PC-3 (cell line): ENCODE data around the gene CTF1. TPM values are rescaled to one million over a fixed set of nuclear protein-coding genes. Genes with fewer than 3 reads are reported as not detected.

Experiments used
- ATAC-seq: fragments of 200-7000 bp; cut with Tn5 transposase; 2 replicates; pipeline ENCODE4 v1.9.1; 2020; ENCODE audit warnings: mild to moderate bottlenecking, moderate library complexity
- Bru-seq: library from RNA; stranded (reverse); fragments of 400-500 nt; gene quantifications from one replicate; lab custom pipeline; 2021; lab: Mats Ljungman, UMichigan
- BruChase-seq, 2 experiments: library from RNA; stranded (reverse); fragments of 400-500 nt; gene quantifications; one replicate each; lab custom pipeline; 2021; lab: Mats Ljungman, UMichigan
- BruUV-seq: library from RNA; stranded (reverse); fragments of 400-500 nt; replicated peaks from 2 replicates; lab custom pipeline; 2021; lab: Mats Ljungman, UMichigan
- CTCF ChIA-PET: fragments of 300-600 bp; sonication (Branson Sonifier 250); formaldehyde crosslinking; loops from one replicate; lab custom pipeline; 2022; ENCODE audit warnings: antibody characterized with exemption; lab: Charles Lee
- POLR2A ChIA-PET: fragments of 300-600 bp; sonication (Branson Sonifier 250); formaldehyde crosslinking; loops from one replicate; lab custom pipeline; 2022; ENCODE audit warnings: antibody characterized with exemption; ENCODE audit not compliant: unreplicated experiment; lab: Charles Lee
- DNase-seq: peaks from one replicate; pipeline ENCODE4 v3.0.0-alpha.2; 2015
- H2AFZ ChIP-seq: fragments of 300-600 bp; sonication (generic); 2 replicates; pipeline ENCODE4 v1.6.0; 2016; ENCODE audit warnings: antibody characterized with exemption, low read length
- H3F3A ChIP-seq: fragments of 300-600 bp; sonication (generic); one replicate; pipeline ENCODE4 v1.6.0; 2017; ENCODE audit warnings: antibody characterized with exemption, low read length, control low read depth, mild to moderate bottlenecking; ENCODE audit not compliant: unreplicated experiment
- H3K27ac ChIP-seq: fragments of 300-600 bp; sonication (generic); 2 replicates; pipeline ENCODE4 v1.5.1; 2016; ENCODE audit warnings: mild to moderate bottlenecking, low read length
- H3K27me3 ChIP-seq: fragments of 300-600 bp; sonication (generic); 2 replicates; pipeline ENCODE4 v1.6.1; 2016; ENCODE audit warnings: low read length, mixed read lengths
- H3K36me3 ChIP-seq: fragments of 300-600 bp; sonication (generic); 2 replicates; pipeline ENCODE4 v1.6.1; 2016; ENCODE audit warnings: low read depth, mixed run types, low read length, mixed read lengths
- H3K4me1 ChIP-seq: fragments of 300-600 bp; sonication (generic); 2 replicates; pipeline ENCODE4 v1.5.1; 2016; ENCODE audit warnings: low read length; ENCODE audit not compliant: insufficient read depth
- H3K4me2 ChIP-seq: fragments of 300-600 bp; sonication (generic); 2 replicates; pipeline ENCODE4 v1.6.0; 2016; ENCODE audit warnings: low read length
- H3K4me3 ChIP-seq: fragments of 300-600 bp; sonication (generic); 2 replicates; pipeline ENCODE4 v1.5.1; 2016; ENCODE audit warnings: mild to moderate bottlenecking, low read length, mixed read lengths
- H3K79me2 ChIP-seq: fragments of 300-600 bp; sonication (generic); 2 replicates; pipeline ENCODE4 v1.6.1; 2017; ENCODE audit warnings: low read length, mixed read lengths
- H3K9ac ChIP-seq: fragments of 300-600 bp; sonication (generic); 2 replicates; pipeline ENCODE4 v1.6.0; 2016; ENCODE audit warnings: mild to moderate bottlenecking, low read length
- H3K9me2 ChIP-seq: fragments of 300-600 bp; sonication (generic); replicated peaks from 2 replicates; pipeline ENCODE4 v1.6.1; 2016; ENCODE audit warnings: mixed run types, low read length, mixed read lengths
- H3K9me3 ChIP-seq: fragments of 300-600 bp; sonication (generic); 2 replicates; pipeline ENCODE4 v1.6.1; 2016; ENCODE audit warnings: low read length, mixed read lengths
- H4K20me1 ChIP-seq: fragments of 300-600 bp; sonication (generic); 2 replicates; pipeline ENCODE4 v1.6.1; 2016; ENCODE audit warnings: low read length, mixed read lengths
- CTCF ChIP-seq: fragments of 300-600 bp; sonication (generic); conservative IDR thresholded peaks from 2 replicates; pipeline ENCODE4 v1.5.1; 2017; ENCODE audit warnings: antibody characterized with exemption, low read depth, mild to moderate bottlenecking, low read length
- EZH2 ChIP-seq: fragments of 300-600 bp; sonication (generic); IDR thresholded peaks from one replicate; pipeline ENCODE4 v1.6.1; 2017; ENCODE audit warnings: antibody characterized with exemption, mild to moderate bottlenecking, low read length; ENCODE audit not compliant: unreplicated experiment
- EZH2phosphoT487 ChIP-seq: fragments of 300-600 bp; sonication (generic); IDR thresholded peaks from 2 replicates; pipeline ENCODE4 v1.6.1; 2018; ENCODE audit warnings: mild to moderate bottlenecking, antibody characterized with exemption, low read length, borderline replicate concordance
- intact Hi-C: fragments of 100-400 bp; cut with micrococcal nuclease; formaldehyde crosslinking; loops from 2 replicates; pipeline ENCODE4 v1.9.0; 2023
- long read RNA-seq: library from polyadenylated mRNA; unstranded; transcript quantifications from one replicate; pipeline ENCODE4 v2.0.0, GENCODE V29; 2021; ENCODE audit not compliant: unreplicated experiment
- total RNA-seq: library from RNA; depleted of rRNA; stranded (reverse); fragments of >200 nt; gene quantifications from 2 replicates; pipeline ENCODE4 v1.2.3, GENCODE V29; 2014; rRNA removed

The CTF1 gene
- 0.29 and 0.98 TPM in 2 replicates for total RNA-seq
- percentile 41 among the genes with signal in this experiment for Bru-seq, nascent RNA
- percentile 38 among the genes with signal in this experiment for BruChase-seq, experiment 1, labeled RNA remaining after a 6-hour chase
- percentile 40 among the genes with signal in this experiment for BruChase-seq, experiment 2, labeled RNA remaining after a 2-hour chase
- long read RNA-seq, transcript CTF1-201 (3 exons, 1,664 nt), result major isoform, 6 of 14 reads
- long read RNA-seq, partial matches to known transcripts, result 1 of 14 reads
- long read RNA-seq, other reads (novel, unspliced or antisense), result 6 of 14 reads

GRCh38 chr16:30896261-30896888 lies at the start of gene CTF1:
Gene CTF1 (plus strand): TSS chr16:30896614. CDS start chr16:30896644, 30 bp downstream.
- Histone ChIP-seq H3K4me3 (peak within 1 kb of the TSS; percentile 70), H3K9ac (peak within 1 kb of the TSS; percentile 69), H3K36me3 (no peaks in the 10 kb centered on the region), H3K4me2 (peak within 1 kb of the TSS; percentile 90), H3K9me2 (no peaks in the 10 kb centered on the region), H3K27me3 (no peaks in the 10 kb centered on the region), H3F3A (peaks cover 8% of the 10 kb centered on the region), H3K9me3 (no peaks in the 10 kb centered on the region), H3K4me1 (peaks cover 28% of the 10 kb centered on the region), H3K79me2 (peaks cover 13% of the 10 kb centered on the region), H3K27ac (peak within 1 kb of the TSS; percentile 86), H2AFZ (peak within 1 kb of the TSS; percentile 90), H4K20me1 (no peaks in the 10 kb centered on the region)
- intact Hi-C loops, result loop anchor here (1.0 kb wide), 1 partner anchor 26 kb away; no protein-coding TSS in a partner anchor
- ChIA-PET CTCF (no interaction called here), POLR2A (no interaction called here)
- TF ChIP-seq CTCF (no peak), EZH2 (no peak), EZH2phosphoT487 (no peak)
- BruUV-seq, result TSS peak; percentile 63
- ATAC-seq (peak; percentile 42), DNase-seq (peak; percentile 53)

- no peaks in the 10 kb centered on the region for H3K9me3 ChIP-seq
- POLR2A ChIA-PET, result interaction anchor here (0.6 kb wide), 1 partner anchor 334 kb away, joined by 3 read pairs; no protein-coding TSS in a partner anchor
- H3K4me2 ChIP-seq, result no peak overlapping the region
- TF ChIP-seq CTCF (no peak), EZH2phosphoT487 (no peak), EZH2 (no peak)
- no peak overlapping the region for H3K4me3 ChIP-seq
- no peaks in the 10 kb centered on the region for H3K27me3 ChIP-seq
- H4K20me1 ChIP-seq, result no peaks in the 10 kb centered on the region
- no peaks in the 10 kb centered on the region for H3K79me2 ChIP-seq
- H2AFZ ChIP-seq, result no peak overlapping the region
- H3K27ac ChIP-seq, result no peak overlapping the region
- no peak overlapping the region for H3K9ac ChIP-seq
- CTCF ChIA-PET, result no interaction called here
- no TSS peak for BruUV-seq
- ATAC-seq (no peak), DNase-seq (no peak)
- intact Hi-C loops, result no loop called here
- no peaks in the 10 kb centered on the region for H3F3A ChIP-seq
- H3K4me1 ChIP-seq, result 0 out of 2 replicates have a peak, but pooled peaks cover 3% of the 10 kb centered on the region
- H3K9me2 ChIP-seq, result no peaks in the 10 kb centered on the region
- no peaks in the 10 kb centered on the region for H3K36me3 ChIP-seq
Measured at GRCh38 chr16:30846649-30847402, 49.6 kb upstream of the CTF1 start.
